Neural cell (in vitro differentiated cells): ENCODE measurements around the gene DPM2. TPM values are rescaled to one million over a fixed set of nuclear protein-coding genes. Genes with fewer than 3 reads are reported as not detected.

Source experiments
- H2AFZ ChIP-seq: fragments of 200-600, 300-800 bp; sonication (generic), shearing (Covaris generic); 2 replicates; pipeline ENCODE4 v1.6.0; 2014; ENCODE audit warnings: low read depth, mild to moderate bottlenecking, antibody characterized with exemption, low read length, moderate library complexity
- H3F3A ChIP-seq: fragments of 200-600 bp; shearing (Covaris generic); 2 replicates; pipeline ENCODE4 v1.6.1; 2016; ENCODE audit warnings: mild to moderate bottlenecking, moderate library complexity, mixed read lengths, antibody characterized with exemption, low read length; ENCODE audit not compliant: insufficient read depth, poor library complexity, severe bottlenecking
- H3K27ac ChIP-seq: fragments of 200-600, 300-800 bp; sonication (generic), shearing (Covaris generic); 2 replicates; pipeline ENCODE4 v1.5.1; 2014; ENCODE audit warnings: mild to moderate bottlenecking, low read length, moderate library complexity
- H3K27me3 ChIP-seq: fragments of 300-800, 200-600 bp; sonication (generic), shearing (Covaris generic); 2 replicates; pipeline ENCODE4 v1.6.0; 2014; ENCODE audit warnings: mild to moderate bottlenecking, low read depth, low read length, moderate library complexity; ENCODE audit not compliant: insufficient read depth
- H3K36me3 ChIP-seq: fragments of 300-800, 200-600 bp; sonication (generic), shearing (Covaris generic); 2 replicates; pipeline ENCODE4 v1.5.1; 2014; ENCODE audit warnings: mild to moderate bottlenecking, antibody characterized with exemption, low read length, moderate library complexity; ENCODE audit not compliant: insufficient read depth
- H3K4me2 ChIP-seq: fragments of 300-800, 200-600 bp; sonication (generic), shearing (Covaris generic); 2 replicates; pipeline ENCODE4 v1.6.0; 2014; ENCODE audit warnings: mild to moderate bottlenecking, low read length
- H3K4me3 ChIP-seq: fragments of 300-800, 200-600 bp; sonication (generic), shearing (Covaris generic); 2 replicates; pipeline ENCODE4 v1.5.1; 2014; ENCODE audit warnings: mild to moderate bottlenecking, low read length, moderate library complexity
- H3K79me2 ChIP-seq: fragments of 200-600 bp; shearing (Covaris generic); replicated peaks from 2 replicates; pipeline ENCODE4 v1.6.0; 2014; ENCODE audit warnings: mild to moderate bottlenecking, low read length, moderate library complexity; ENCODE audit not compliant: insufficient read depth
- H3K9ac ChIP-seq: fragments of 300-800, 200-600 bp; sonication (generic), shearing (Covaris generic); 2 replicates; pipeline ENCODE4 v1.6.1; 2016; ENCODE audit warnings: mild to moderate bottlenecking, low read length, mixed read lengths
- H3K9me2 ChIP-seq: fragments of 200-600 bp; shearing (Covaris generic); 2 replicates; pipeline ENCODE4 v1.6.1; 2016; ENCODE audit warnings: mild to moderate bottlenecking, low read length, mixed read lengths; ENCODE audit not compliant: insufficient read depth
- H3K9me3 ChIP-seq: fragments of 200-600, 300-800 bp; sonication (generic), shearing (Covaris generic); 2 replicates; pipeline ENCODE4 v1.6.1; 2016; ENCODE audit warnings: mild to moderate bottlenecking, mixed run types, low read length, moderate library complexity, mixed read lengths
- H4K20me1 ChIP-seq: fragments of 200-600 bp; shearing (Covaris generic); 2 replicates; pipeline ENCODE4 v1.6.1; 2016; ENCODE audit warnings: mild to moderate bottlenecking, mixed run types; ENCODE audit not compliant: insufficient read depth
- CTCF ChIP-seq: fragments of 450-650 bp; IDR thresholded peaks from 2 replicates; pipeline ENCODE4 v1.5.1; 2014; ENCODE audit warnings: antibody characterized with exemption, mild to moderate bottlenecking, moderate library complexity; ENCODE audit not compliant: poor library complexity, severe bottlenecking
- EP300 ChIP-seq: fragments of 450-650 bp; conservative IDR thresholded peaks from 2 replicates; pipeline ENCODE4 v1.6.1; 2014; ENCODE audit warnings: antibody characterized with exemption, mild to moderate bottlenecking, moderate library complexity; ENCODE audit not compliant: poor library complexity, severe bottlenecking
- EZH2 ChIP-seq: fragments of 200-600, 300-800 bp; shearing (Covaris generic), sonication (generic); IDR thresholded peaks from 2 replicates; pipeline ENCODE4 v1.6.1; 2014; ENCODE audit warnings: antibody characterized with exemption, low read length, borderline replicate concordance, mild to moderate bottlenecking; ENCODE audit not compliant: insufficient read depth, poor library complexity, severe bottlenecking
- MXI1 ChIP-seq: fragments of 450-650 bp; conservative IDR thresholded peaks from 2 replicates; pipeline ENCODE4 v1.6.1; 2014; ENCODE audit warnings: antibody characterized with exemption, mild to moderate bottlenecking; ENCODE audit not compliant: poor library complexity, severe bottlenecking
- POLR2AphosphoS5 ChIP-seq: IDR thresholded peaks from 2 replicates; pipeline ENCODE4 v1.6.1; 2012
- RAD21 ChIP-seq: fragments of 450-650 bp; conservative IDR thresholded peaks from 2 replicates; pipeline ENCODE4 v1.6.1; 2014; ENCODE audit warnings: antibody characterized with exemption, mild to moderate bottlenecking, moderate library complexity
- REST ChIP-seq: IDR thresholded peaks from 2 replicates; pipeline ENCODE4 v1.6.1; 2012; ENCODE audit warnings: borderline replicate concordance
- SMC3 ChIP-seq: fragments of 450-650 bp; conservative IDR thresholded peaks from 2 replicates; pipeline ENCODE4 v1.6.1; 2014; ENCODE audit warnings: antibody characterized with exemption, mild to moderate bottlenecking, moderate library complexity; ENCODE audit not compliant: poor library complexity
- TAF1 ChIP-seq: IDR thresholded peaks from 2 replicates; pipeline ENCODE4 v1.6.1; 2012; ENCODE audit warnings: low read depth
- polyA plus RNA-seq: library from polyadenylated mRNA; depleted of rRNA; stranded (reverse); fragments of >200 nt; gene quantifications from 2 replicates; pipeline ENCODE4 v1.2.3, GENCODE V29; 2014

Gene DPM2
- polyA plus RNA-seq, 1 donor from 2014 or later = 30.5 TPM

GRCh38 chr9:127967151-127967809 lies 29.6 kb upstream of the DPM2 start:
- H3K4me3 ChIP-seq = no peak overlapping the region
- no peaks in the 10 kb centered on the region for H3F3A ChIP-seq
- H3K9ac ChIP-seq = no peak overlapping the region
- peaks cover 32% of the 10 kb centered on the region for H3K79me2 ChIP-seq
- no peak overlapping the region for H2AFZ ChIP-seq
- H3K36me3 ChIP-seq = no peaks in the 10 kb centered on the region
- no peaks in the 10 kb centered on the region for H3K9me2 ChIP-seq
- TF ChIP-seq MXI1 (no peak), POLR2AphosphoS5 (no peak), CTCF (no peak), TAF1 (no peak), SMC3 (no peak), EP300 (no peak), RAD21 (no peak), REST (no peak), EZH2 (no peak)
- H3K9me3 ChIP-seq = no peaks in the 10 kb centered on the region
- H3K27ac ChIP-seq = no peak overlapping the region
- H3K4me2 ChIP-seq = no peak overlapping the region
- H4K20me1 ChIP-seq = no peaks in the 10 kb centered on the region
- no peaks in the 10 kb centered on the region for H3K27me3 ChIP-seq

- Histone ChIP-seq H3K79me2 (peaks cover 31% of the 10 kb centered on the region), H3K27ac (no peak overlapping the region), H3K4me3 (no peak overlapping the region), H3K9me3 (no peaks in the 10 kb centered on the region), H2AFZ (no peak overlapping the region), H3F3A (no peaks in the 10 kb centered on the region), H3K36me3 (no peaks in the 10 kb centered on the region), H4K20me1 (no peaks in the 10 kb centered on the region), H3K27me3 (no peaks in the 10 kb centered on the region), H3K4me2 (no peak overlapping the region), H3K9me2 (no peaks in the 10 kb centered on the region), H3K9ac (no peak overlapping the region)
- no peak for TF ChIP-seq MXI1
- TF ChIP-seq EP300 = no peak
- TF ChIP-seq SMC3 = no peak
- no peak for TF ChIP-seq RAD21
- TF ChIP-seq EZH2 = no peak
Observed at GRCh38 chr9:127966416-127967150, 28.9 kb upstream of the DPM2 start.
